ENCODE results near the gene CCZ1B.
"Not testable (repeated sequence)": the region's sequence is repeated elsewhere in the genome, so short reads cannot be mapped to it uniquely, and the experiment has no call there.

The CCZ1B gene

GRCh38 chr7:6831018-6831725 is 5.1 kb upstream of the CCZ1B start:
- DNase-seq (ENCODE audit: low read depth in 1 of 2, low spot score in 1 of 2) = no peak

- not testable (repeated sequence) for DNase-seq (ENCODE audit: low read depth in 1 of 2, low spot score in 1 of 2)
Measured at GRCh38 chr7:6830026-6830425, 4.0 kb upstream of the CCZ1B start.

GRCh38 chr7:6829616-6830015 is 3.5 kb upstream of the CCZ1B start:
- not testable (repeated sequence) for DNase-seq (ENCODE audit: low read depth in 1 of 2, low spot score in 1 of 2)

- not testable (repeated sequence) for DNase-seq (ENCODE audit: low read depth in 1 of 2, low spot score in 1 of 2)
Measured at GRCh38 chr7:6827180-6827579, 1.1 kb upstream of the CCZ1B start.

GRCh38 chr7:6825236-6826125 is 594 bp downstream of the CCZ1B start:
- DNase-seq (ENCODE audit: low read depth in 1 of 2, low spot score in 1 of 2) = not testable (repeated sequence)

GRCh38 chr7:6821622-6822021 is 4.5 kb downstream of the CCZ1B start:
- not testable (repeated sequence) for DNase-seq (ENCODE audit: low read depth in 1 of 2, low spot score in 1 of 2)

- DNase-seq (ENCODE audit: low read depth in 1 of 2, low spot score in 1 of 2) = not testable (repeated sequence)
Measured at GRCh38 chr7:6815470-6815869, 10.6 kb downstream of the CCZ1B start.

- DNase-seq (ENCODE audit: low read depth in 1 of 2, low spot score in 1 of 2) = not testable (repeated sequence)
Measured at GRCh38 chr7:6813011-6813410, 13.1 kb downstream of the CCZ1B start.

GRCh38 chr7:6807959-6808358 is 18.1 kb downstream of the CCZ1B start:
- not testable (repeated sequence) for DNase-seq (ENCODE audit: low read depth in 1 of 2, low spot score in 1 of 2)

GRCh38 chr7:6807393-6807918 is 18.6 kb downstream of the CCZ1B start:
- not testable (repeated sequence) for DNase-seq (ENCODE audit: low read depth in 1 of 2, low spot score in 1 of 2)

GRCh38 chr7:6800331-6800730 is 25.7 kb downstream of the CCZ1B start:
- DNase-seq (ENCODE audit: low read depth in 1 of 2, low spot score in 1 of 2) = not testable (repeated sequence)

- DNase-seq (ENCODE audit: low read depth in 1 of 2, low spot score in 1 of 2) = not testable (repeated sequence)
Measured at GRCh38 chr7:6799887-6800286, 26.2 kb downstream of the CCZ1B start.

- DNase-seq (ENCODE audit: low read depth in 1 of 2, low spot score in 1 of 2) = not testable (repeated sequence)
Measured at GRCh38 chr7:6798047-6798446, 28.0 kb downstream of the CCZ1B start.

- not testable (repeated sequence) for DNase-seq (ENCODE audit: low read depth in 1 of 2, low spot score in 1 of 2)
Measured at GRCh38 chr7:6797218-6797617, 28.9 kb downstream of the CCZ1B start.

GRCh38 chr7:6794276-6794675 is 31.8 kb downstream of the CCZ1B start:
- not testable (repeated sequence) for DNase-seq (ENCODE audit: low read depth in 1 of 2, low spot score in 1 of 2)

- not testable (repeated sequence) for DNase-seq (ENCODE audit: low read depth in 1 of 2, low spot score in 1 of 2)
Measured at GRCh38 chr7:6792113-6792872, 33.8 kb downstream of the CCZ1B start.

GRCh38 chr7:6789353-6789752 is 36.7 kb downstream of the CCZ1B start:
- not testable (repeated sequence) for DNase-seq (ENCODE audit: low read depth in 1 of 2, low spot score in 1 of 2)

- DNase-seq (ENCODE audit: low read depth in 1 of 2, low spot score in 1 of 2) = not testable (repeated sequence)
Measured at GRCh38 chr7:6781581-6781980, 44.5 kb downstream of the CCZ1B start.

GRCh38 chr7:6761186-6761585 is 64.9 kb downstream of the CCZ1B start:
- not testable (repeated sequence) for DNase-seq (ENCODE audit: low read depth in 1 of 2, low spot score in 1 of 2)

- not testable (repeated sequence) for DNase-seq (ENCODE audit: low read depth in 1 of 2, low spot score in 1 of 2)
Measured at GRCh38 chr7:6753964-6754363, 72.1 kb downstream of the CCZ1B start, which contains the start of gene RSPH10B2. TSS of gene RSPH10B2 (plus strand) at chr7:6754103. CDS start at chr7:6757678, 3,575 bp downstream.

GRCh38 chr7:6750173-6750572 is 75.9 kb downstream of the CCZ1B start:
- DNase-seq (ENCODE audit: low read depth in 1 of 2, low spot score in 1 of 2) = not testable (repeated sequence)

Measured in activated T-helper 1 cell treated with anti-CD3 and anti-CD28 coated beads, Interleukin-2, amount 50 U/mL, for 16 hours (primary cell).